IMR-90 (cell line): Measurements from ENCODE around the gene GDPD5.

Experiments used
- CTCF ChIP-seq: conservative IDR thresholded peaks from 2 replicates; pipeline ENCODE4 v1.5.1; 2012; ENCODE audit warnings: mild to moderate bottlenecking, low read depth, low read length, improper control_type of control experiment
- FOS ChIP-seq: fragments of 150-350 bp; IDR thresholded peaks from 2 replicates; pipeline ENCODE4 v1.6.1; 2016; ENCODE audit warnings: low read depth, low read length
- MAZ ChIP-seq: IDR thresholded peaks from 2 replicates; pipeline ENCODE4 v1.6.1; 2012; ENCODE audit warnings: low read depth, mild to moderate bottlenecking, low read length, improper control_type of control experiment, moderate library complexity, borderline replicate concordance
- RAD21 ChIP-seq: IDR thresholded peaks from 2 replicates; pipeline ENCODE4 v1.6.1; 2012; ENCODE audit warnings: low read length, improper control_type of control experiment
- USF2 ChIP-seq: fragments of 150-350 bp; IDR thresholded peaks from 2 replicates; pipeline ENCODE4 v1.6.1; 2017; ENCODE audit warnings: mild to moderate bottlenecking, antibody characterized with exemption, low read length, low read depth

GRCh38 chr11:75520688-75521087 lies 5.1 kb downstream of the GDPD5 start:
- TF ChIP-seq USF2 (no peak), CTCF (no peak), FOS (no peak), RAD21 (no peak), MAZ (no peak)
